ENCODE results near the gene MYL9. TPM values are rescaled to one million over a fixed set of nuclear protein-coding genes. Genes with fewer than 3 reads are reported as not detected.

Gene MYL9
- total and polyA plus RNA-seq, 2 donors (not counting 1 experiment from before 2014, with no cell fraction given) = 25.4 to 457 TPM

DNA sequence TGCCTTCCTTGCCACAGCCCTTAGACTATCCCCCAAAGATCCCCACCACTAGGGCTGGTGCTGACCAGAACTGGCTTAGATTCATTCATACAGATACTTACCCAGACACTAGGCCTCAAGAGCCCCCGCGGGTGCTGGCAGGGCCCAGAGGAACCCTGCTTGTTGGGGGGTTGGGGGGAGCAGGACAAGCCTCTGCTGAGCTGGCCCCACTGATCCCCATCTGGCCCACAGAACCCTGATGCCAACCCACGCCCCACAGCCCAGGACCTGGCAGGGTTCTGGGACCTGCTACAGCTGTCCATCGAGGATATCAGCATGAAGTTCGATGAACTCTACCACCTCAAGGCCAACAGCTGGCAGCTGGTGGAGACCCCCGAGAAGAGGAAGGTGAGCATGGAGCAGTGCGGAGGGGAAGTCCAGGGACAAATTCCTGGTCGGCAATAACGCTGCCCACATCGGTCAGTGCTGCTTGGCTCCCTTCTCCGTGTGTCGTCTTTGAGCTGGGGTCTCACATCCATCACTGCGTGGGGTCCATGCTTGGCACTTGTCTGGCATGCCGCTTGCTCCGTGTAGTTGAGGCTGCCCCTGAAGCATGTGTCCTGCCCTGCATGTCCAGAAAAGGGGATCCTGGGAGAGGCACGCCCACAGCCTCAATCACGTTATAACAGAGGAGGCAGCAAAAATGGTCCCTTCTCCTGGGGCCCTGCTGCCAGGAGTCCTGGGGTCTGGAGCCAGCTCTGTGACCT is 15.5 kb upstream of the MYL9 start:
- no peak overlapping the region for H2AFZ ChIP-seq (ENCODE audit: low read length)
- H3K9me3 ChIP-seq (ENCODE audit: control insufficient read depth, insufficient read depth, low read depth, low read length) = no peaks in the 10 kb centered on the region
- no peak for DNase-seq (ENCODE audit: low read depth in 2 of 2)
- peaks cover 32% of the 10 kb centered on the region for H3K36me3 ChIP-seq (ENCODE audit: control insufficient read depth, insufficient read depth, low read length)
- H4K20me1 ChIP-seq (ENCODE audit: control insufficient read depth, extremely low read depth, insufficient read depth, low read length) = no peaks in the 10 kb centered on the region
- no peak overlapping the region for H3K27ac ChIP-seq (ENCODE audit: insufficient read depth, low read length)
- H3K4me1 ChIP-seq (ENCODE audit: control insufficient read depth, extremely low read depth, insufficient read depth, low read length) = no peaks in the 10 kb centered on the region
- H3K27me3 ChIP-seq (ENCODE audit: control insufficient read depth, insufficient read depth, low read length) = no peaks in the 10 kb centered on the region
- H3K4me3 ChIP-seq (replicated peaks in 1 of 4; ENCODE audit: control extremely low read depth in 1 of 4, insufficient read depth in 1 of 4, low read depth in 3 of 4, low read length in 4 of 4) = no peak overlapping the region
- TF ChIP-seq, protein P1, sequence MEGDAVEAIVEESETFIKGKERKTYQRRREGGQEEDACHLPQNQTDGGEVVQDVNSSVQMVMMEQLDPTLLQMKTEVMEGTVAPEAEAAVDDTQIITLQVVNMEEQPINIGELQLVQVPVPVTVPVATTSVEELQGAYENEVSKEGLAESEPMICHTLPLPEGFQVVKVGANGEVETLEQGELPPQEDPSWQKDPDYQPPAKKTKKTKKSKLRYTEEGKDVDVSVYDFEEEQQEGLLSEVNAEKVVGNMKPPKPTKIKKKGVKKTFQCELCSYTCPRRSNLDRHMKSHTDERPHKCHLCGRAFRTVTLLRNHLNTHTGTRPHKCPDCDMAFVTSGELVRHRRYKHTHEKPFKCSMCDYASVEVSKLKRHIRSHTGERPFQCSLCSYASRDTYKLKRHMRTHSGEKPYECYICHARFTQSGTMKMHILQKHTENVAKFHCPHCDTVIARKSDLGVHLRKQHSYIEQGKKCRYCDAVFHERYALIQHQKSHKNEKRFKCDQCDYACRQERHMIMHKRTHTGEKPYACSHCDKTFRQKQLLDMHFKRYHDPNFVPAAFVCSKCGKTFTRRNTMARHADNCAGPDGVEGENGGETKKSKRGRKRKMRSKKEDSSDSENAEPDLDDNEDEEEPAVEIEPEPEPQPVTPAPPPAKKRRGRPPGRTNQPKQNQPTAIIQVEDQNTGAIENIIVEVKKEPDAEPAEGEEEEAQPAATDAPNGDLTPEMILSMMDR (conservative IDR thresholded peaks at IDR 0.05 in 1 of 2, IDR thresholded peaks at IDR 0.05 in 1 of 2; ENCODE audit: low read depth in 1 of 2, low read length in 2 of 2) = no peak
- TF ChIP-seq EZH2 (IDR thresholded peaks at IDR 0.05; ENCODE audit: low read length, missing control alignments) = no peak
- peaks cover 1% of the 10 kb centered on the region for H3K79me2 ChIP-seq (ENCODE audit: control insufficient read depth, insufficient read depth, low read length)
- no peak overlapping the region for H3K4me2 ChIP-seq (ENCODE audit: extremely low read depth, insufficient read depth, low read length)
- H3K9ac ChIP-seq (ENCODE audit: insufficient read depth, low read length) = no peak overlapping the region

DNA sequence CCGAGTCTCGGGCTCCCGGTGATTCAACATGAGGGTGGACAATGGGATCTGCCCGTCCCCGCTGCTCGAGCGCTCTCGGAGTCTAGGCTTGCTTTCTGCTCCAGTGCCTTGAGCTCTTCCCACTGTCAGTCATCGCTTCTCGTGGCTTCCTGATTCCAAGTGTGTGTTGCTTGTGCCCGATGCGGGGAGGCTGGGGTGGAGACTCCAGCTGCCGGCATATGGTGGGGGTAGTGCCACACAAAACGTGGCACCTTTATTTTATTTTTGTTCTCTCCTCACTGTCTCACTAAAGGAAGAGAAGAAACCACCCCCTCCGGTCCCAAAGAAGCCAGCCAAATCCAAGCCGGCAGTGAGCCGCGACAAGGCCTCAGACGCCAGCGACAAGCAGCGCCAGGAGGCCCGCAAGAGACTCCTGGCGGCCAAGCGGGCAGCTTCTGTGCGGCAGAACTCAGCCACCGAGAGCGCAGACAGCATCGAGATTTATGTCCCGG is 14.8 kb upstream of the MYL9 start:
- Histone ChIP-seq H4K20me1 (ENCODE audit: control insufficient read depth, extremely low read depth, insufficient read depth, low read length) (no peaks in the 10 kb centered on the region), H3K79me2 (ENCODE audit: control insufficient read depth, insufficient read depth, low read length) (peaks cover 1% of the 10 kb centered on the region), H3K9ac (ENCODE audit: insufficient read depth, low read length) (no peak overlapping the region), H3K4me2 (ENCODE audit: extremely low read depth, insufficient read depth, low read length) (no peak overlapping the region), H3K4me3 (replicated peaks in 1 of 4; ENCODE audit: control extremely low read depth in 1 of 4, insufficient read depth in 1 of 4, low read depth in 3 of 4, low read length in 4 of 4) (no peak overlapping the region), H3K4me1 (ENCODE audit: control insufficient read depth, extremely low read depth, insufficient read depth, low read length) (no peaks in the 10 kb centered on the region), H3K27ac (ENCODE audit: insufficient read depth, low read length) (no peak overlapping the region), H3K36me3 (ENCODE audit: control insufficient read depth, insufficient read depth, low read length) (peaks cover 32% of the 10 kb centered on the region), H3K9me3 (ENCODE audit: control insufficient read depth, insufficient read depth, low read depth, low read length) (no peaks in the 10 kb centered on the region), H2AFZ (ENCODE audit: low read length) (no peak overlapping the region), H3K27me3 (ENCODE audit: control insufficient read depth, insufficient read depth, low read length) (no peaks in the 10 kb centered on the region)
- DNase-seq (ENCODE audit: low read depth in 2 of 2) = no peak
- no peak for TF ChIP-seq EZH2 (IDR thresholded peaks at IDR 0.05; ENCODE audit: low read length, missing control alignments)
- TF ChIP-seq, protein P1 (conservative IDR thresholded peaks at IDR 0.05 in 1 of 2, IDR thresholded peaks at IDR 0.05 in 1 of 2; ENCODE audit: low read depth in 1 of 2, low read length in 2 of 2) = no peak

DNA sequence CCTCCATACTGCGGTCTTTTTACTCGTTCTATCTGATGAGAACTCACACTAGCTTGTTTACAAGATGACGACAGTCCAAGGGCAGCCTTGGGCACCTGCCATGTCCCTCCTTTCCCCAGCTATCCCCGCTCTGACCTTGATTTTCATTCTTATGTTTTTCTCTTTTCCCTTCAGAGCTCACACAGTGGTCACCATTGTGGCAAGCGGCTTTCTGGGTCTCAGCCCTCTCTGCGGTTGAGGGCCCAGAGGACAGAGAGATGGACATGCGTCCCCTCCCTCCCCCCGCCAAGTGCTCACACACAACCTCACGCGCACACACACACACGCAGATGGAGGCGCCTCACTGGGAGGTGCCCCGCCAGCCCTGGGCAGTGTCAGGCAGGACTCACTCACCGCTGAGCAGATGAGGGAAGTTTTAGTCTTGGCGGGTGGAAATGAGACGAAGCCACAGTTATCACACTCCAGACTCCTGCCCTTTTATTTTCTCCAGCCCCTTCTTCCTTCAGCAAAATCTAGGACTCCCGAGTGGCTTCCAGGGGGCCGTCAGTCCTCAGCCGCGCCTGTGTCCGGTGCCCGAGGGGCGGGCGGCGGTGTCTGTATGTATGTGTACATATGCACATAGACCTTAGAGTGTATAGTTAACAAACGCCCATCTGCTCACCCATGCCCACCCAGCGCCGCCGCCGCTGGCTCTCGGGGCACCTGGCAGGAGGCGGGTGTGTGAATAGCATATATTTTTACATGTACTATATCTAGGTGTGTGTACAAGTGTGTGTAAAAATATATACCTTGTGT is 13.8 kb upstream of the MYL9 start:
- peaks cover 1% of the 10 kb centered on the region for H3K79me2 ChIP-seq (ENCODE audit: control insufficient read depth, insufficient read depth, low read length)
- H3K9ac ChIP-seq (ENCODE audit: insufficient read depth, low read length) = no peak overlapping the region
- DNase-seq (ENCODE audit: low read depth in 2 of 2) = peak in 1 of 2 donors; percentile 42
- H3K9me3 ChIP-seq (ENCODE audit: control insufficient read depth, insufficient read depth, low read depth, low read length) = no peaks in the 10 kb centered on the region
- peaks cover 30% of the 10 kb centered on the region for H3K36me3 ChIP-seq (ENCODE audit: control insufficient read depth, insufficient read depth, low read length)
- no peak overlapping the region for H2AFZ ChIP-seq (ENCODE audit: low read length)
- H3K4me1 ChIP-seq (ENCODE audit: control insufficient read depth, extremely low read depth, insufficient read depth, low read length) = no peaks in the 10 kb centered on the region
- no peak for TF ChIP-seq EZH2 (IDR thresholded peaks at IDR 0.05; ENCODE audit: low read length, missing control alignments)
- TF ChIP-seq, protein P1 (conservative IDR thresholded peaks at IDR 0.05 in 1 of 2, IDR thresholded peaks at IDR 0.05 in 1 of 2; ENCODE audit: low read depth in 1 of 2, low read length in 2 of 2) = no peak
- H3K27me3 ChIP-seq (ENCODE audit: control insufficient read depth, insufficient read depth, low read length) = no peaks in the 10 kb centered on the region
- no peak overlapping the region for H3K27ac ChIP-seq (ENCODE audit: insufficient read depth, low read length)
- no peak overlapping the region for H3K4me3 ChIP-seq (replicated peaks in 1 of 4; ENCODE audit: control extremely low read depth in 1 of 4, insufficient read depth in 1 of 4, low read depth in 3 of 4, low read length in 4 of 4)
- H3K4me2 ChIP-seq (ENCODE audit: extremely low read depth, insufficient read depth, low read length) = no peak overlapping the region
- H4K20me1 ChIP-seq (ENCODE audit: control insufficient read depth, extremely low read depth, insufficient read depth, low read length) = no peaks in the 10 kb centered on the region

All from fibroblast of lung (primary cell).